OCI-LY7 (cell line): ENCODE measurements around the gene AGT.

Experiments
- EZH2phosphoT487 ChIP-seq: fragments of 200-600 bp; sonication (generic); IDR thresholded peaks from 2 replicates; pipeline ENCODE4 v1.6.1; 2018; ENCODE audit warnings: low read depth, borderline replicate concordance, mild to moderate bottlenecking, mixed run types, antibody characterized with exemption, low read length, moderate library complexity, mixed read lengths
- TF ChIP-seq, protein P1 (sequence below): fragments of 200-600 bp; sonication (generic); conservative IDR thresholded peaks from 2 replicates; pipeline ENCODE4 v1.5.1; 2014; ENCODE audit warnings: mild to moderate bottlenecking, antibody characterized with exemption, low read length, moderate library complexity, mixed read lengths

DNA sequence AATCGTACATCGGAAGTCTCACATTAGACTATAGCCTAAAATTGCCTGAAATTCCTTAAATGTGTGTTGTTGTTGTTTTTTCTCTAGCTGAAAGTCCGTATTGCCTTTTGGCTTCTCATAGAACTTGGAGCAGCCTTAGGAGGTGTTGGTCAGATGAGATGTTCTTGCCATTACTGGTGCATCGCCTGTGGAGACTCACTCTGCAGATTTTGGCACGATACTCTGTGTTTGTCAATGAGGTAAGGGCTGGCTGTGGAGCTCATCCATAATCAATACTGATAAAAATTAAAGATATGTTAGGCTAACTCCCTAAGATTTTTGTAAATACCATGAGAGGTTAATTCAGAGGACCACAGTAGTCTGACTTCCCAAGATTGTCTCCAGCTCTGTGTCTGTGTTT, 28.9 kb downstream of the AGT start:
- TF ChIP-seq, protein P1, sequence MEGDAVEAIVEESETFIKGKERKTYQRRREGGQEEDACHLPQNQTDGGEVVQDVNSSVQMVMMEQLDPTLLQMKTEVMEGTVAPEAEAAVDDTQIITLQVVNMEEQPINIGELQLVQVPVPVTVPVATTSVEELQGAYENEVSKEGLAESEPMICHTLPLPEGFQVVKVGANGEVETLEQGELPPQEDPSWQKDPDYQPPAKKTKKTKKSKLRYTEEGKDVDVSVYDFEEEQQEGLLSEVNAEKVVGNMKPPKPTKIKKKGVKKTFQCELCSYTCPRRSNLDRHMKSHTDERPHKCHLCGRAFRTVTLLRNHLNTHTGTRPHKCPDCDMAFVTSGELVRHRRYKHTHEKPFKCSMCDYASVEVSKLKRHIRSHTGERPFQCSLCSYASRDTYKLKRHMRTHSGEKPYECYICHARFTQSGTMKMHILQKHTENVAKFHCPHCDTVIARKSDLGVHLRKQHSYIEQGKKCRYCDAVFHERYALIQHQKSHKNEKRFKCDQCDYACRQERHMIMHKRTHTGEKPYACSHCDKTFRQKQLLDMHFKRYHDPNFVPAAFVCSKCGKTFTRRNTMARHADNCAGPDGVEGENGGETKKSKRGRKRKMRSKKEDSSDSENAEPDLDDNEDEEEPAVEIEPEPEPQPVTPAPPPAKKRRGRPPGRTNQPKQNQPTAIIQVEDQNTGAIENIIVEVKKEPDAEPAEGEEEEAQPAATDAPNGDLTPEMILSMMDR: no peak
- no peak for TF ChIP-seq EZH2phosphoT487
